HG03097 (cell line): ENCODE data around the gene CTSE.

Experiments used
- ATAC-seq: cut with Tn5 transposase; IDR thresholded peaks from one replicate; pipeline ENCODE4 v1.9.1; 2021; ENCODE audit not compliant: unreplicated experiment, low FRiP score

The CTSE gene

DNA sequence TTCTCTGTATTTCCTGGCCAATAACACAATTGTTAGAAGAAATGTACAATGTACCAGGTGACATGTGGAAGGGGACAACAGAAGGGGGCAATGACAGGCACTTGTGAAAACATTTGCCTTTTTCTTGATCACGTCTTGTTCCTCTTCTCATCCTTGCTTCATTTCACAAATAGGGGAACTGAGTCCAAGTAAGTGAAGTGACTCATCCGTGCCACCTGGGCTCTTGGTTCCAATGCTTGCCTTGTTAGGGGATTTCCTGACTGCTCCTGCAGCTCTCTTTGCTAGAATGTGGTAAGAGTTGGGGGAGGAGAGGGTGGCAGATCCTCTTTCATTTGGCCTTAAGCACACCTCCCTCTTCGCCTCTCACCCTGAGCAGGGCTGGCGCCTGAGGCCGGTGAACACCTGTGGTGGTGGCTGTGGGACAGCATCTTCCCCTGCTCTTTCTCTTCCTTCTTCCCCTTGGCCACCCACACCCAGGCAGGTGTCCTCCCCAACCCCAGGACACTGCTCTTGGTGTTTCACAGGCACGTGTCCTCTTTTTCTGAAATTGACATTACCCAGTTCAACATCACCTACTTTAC, 27.1 kb upstream of the CTSE start:
- peak; percentile 84 for ATAC-seq

- no peak for ATAC-seq
These were observed 26.4 kb upstream of the CTSE start for GRCh38 chr1:206049919-206050600.

DNA sequence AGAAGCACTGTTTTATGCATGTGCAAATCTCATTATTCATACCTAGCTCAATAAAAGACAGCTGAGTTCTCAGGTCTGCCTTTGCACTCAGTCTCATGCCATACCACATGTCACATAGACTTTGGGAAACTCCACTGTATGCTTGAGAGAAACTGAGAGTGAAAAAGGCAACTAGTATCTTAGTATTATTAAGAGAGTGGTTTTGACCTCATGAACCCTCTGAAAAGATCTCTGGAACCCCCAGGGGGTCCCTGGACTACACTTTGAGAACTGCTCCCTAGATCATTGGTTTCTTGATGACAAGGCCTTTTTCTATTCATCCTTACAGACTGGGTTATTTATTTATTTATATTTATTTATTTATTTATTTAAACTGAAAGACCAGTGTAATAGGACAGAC, 25.6 kb upstream of the CTSE start:
- peak; percentile 42 for ATAC-seq

DNA sequence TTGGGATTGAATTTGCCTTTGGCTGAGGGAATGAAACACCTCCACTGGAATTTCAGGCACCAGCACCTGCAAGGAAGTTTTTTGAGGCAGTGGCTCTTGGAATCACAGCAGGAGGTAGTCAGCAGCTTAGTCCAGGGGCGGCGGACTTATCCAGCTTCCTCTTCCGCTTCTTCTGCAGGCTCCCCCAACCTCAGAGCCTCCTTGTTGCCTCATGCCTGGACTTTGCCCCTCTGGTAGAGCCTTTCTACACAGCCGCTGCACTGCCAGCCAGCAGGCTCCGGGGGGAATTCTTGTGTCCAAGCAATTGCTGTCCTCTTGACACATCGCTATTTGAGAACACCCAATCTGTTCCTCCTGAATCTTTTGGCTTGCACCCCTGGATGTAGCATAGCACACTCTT, 24.9 kb upstream of the CTSE start:
- no peak for ATAC-seq

- no peak for ATAC-seq
These were observed 23.6 kb upstream of the CTSE start for GRCh38 chr1:206047271-206047670.

GRCh38 chr1:206041640-206042039, 17.9 kb upstream of the CTSE start:
- ATAC-seq: peak; percentile 44

DNA sequence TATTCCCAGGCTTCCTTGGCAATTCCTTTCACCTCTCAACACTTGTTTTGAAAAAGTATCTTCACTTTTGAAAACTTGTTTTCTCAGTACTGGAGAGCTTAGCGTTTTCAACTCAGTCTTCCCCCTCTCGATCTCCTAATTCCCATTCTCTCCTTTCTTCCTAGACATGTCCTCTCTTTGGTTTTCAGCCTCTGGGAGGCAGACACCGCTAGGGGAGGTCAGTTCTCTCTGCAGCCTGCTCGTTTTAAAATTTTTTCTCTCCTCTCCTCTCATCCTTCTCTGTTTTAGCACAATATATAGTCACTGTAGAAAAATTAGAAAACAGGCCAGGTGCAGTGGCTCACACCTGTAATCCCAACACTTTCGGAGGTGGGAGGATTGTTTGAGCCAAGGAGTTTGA, 16.6 kb upstream of the CTSE start:
- ATAC-seq: no peak

DNA sequence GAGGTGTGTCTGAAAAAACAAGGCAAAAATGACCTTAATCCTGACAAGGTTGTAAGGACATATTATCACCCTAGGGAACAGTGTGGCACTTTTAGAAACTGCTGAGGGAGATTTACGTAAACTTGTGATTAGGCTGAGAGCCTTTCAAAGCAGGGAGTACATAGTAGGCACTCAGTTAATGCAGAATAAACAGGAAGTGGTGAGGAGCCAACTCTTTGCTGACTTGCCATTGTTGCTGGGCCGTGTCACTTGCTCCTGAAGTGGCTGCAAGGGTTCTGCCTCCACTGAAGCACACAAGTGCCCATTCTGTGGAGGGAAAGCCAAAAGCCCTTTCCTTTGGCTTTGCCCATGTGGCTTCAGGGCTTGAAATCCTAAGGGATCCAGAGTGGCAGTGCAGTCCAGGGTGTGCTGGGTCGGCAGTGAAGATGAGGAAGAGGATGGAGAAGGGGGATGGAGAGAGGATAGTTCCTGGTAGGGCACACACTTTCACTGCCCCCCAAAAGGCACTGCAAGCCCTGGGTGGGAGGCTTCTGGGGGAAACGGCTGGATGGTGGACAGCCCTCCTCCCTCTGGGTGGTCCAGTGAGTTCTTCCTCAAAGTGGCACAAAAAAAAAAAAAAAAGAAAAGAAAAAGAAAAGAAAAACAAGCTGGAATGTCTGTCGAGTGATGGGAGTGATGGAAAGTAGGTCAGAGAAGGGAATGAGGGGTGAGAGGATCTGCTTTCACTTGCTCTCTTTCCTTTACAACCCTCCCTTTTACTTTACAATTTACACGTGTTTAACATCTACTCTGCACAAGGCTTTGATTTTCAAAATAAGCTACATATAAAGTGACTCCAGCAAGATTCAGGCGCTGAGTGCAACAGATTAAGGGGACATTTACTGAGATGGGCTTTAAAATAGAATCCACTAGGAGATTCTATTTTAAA, 15.6 kb upstream of the CTSE start:
- no peak for ATAC-seq

DNA sequence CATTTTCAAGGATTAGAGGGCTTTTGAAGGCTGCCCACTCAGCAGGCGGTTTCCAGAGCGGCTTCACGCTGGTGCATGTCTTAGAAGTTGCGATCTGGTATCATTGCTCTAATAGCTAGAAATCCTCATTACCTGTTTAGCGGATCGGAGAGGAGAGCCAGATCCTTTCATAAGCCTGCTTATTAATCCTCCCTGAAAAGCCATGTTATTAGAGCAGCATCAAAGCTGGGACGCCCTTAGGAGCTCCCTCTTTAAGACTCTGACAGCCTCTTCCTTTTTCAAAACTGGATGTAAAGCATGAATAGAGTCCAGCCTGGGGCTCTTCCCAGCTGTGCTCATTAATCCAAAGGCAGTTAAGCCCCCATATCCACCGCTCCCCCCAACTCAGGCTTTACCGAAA, 13.9 kb upstream of the CTSE start:
- ATAC-seq: no peak

DNA sequence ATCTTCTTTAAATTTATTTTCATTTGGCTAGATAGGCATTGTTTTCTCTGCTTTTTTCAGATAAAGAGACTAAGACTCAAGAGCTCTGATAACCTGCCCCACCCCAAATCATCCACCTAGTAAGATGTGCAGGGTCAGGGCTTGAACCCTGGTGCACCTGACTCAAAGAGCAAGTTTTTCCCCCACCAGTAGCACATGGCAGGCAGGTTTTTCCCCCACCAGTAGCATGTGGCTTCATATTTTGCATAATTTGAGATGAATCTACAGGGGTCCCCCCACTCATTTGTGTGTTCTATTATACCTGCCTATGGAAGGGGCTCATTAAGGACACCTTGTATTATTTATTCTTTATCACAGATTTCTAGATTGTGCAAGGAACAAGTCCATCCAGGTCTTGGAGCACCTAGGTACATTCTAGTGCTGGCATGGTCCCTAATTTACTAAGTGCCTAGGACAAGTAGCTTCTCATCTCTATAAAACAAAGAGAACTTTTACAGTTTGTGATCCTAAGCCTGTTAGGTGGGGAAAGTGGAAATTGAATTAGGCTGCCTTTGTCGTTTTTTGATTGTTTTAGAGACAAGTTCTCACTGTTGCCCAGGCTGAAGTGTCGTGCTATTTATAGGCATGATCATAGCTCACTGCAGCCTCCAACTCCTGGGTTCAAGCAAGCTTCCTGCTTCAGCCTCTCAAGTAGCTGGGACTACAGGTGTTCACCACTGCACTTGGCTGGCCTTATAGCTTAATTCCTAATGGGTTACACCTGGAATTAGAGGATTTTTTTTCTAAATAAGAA, 13.2 kb upstream of the CTSE start:
- ATAC-seq: no peak

DNA sequence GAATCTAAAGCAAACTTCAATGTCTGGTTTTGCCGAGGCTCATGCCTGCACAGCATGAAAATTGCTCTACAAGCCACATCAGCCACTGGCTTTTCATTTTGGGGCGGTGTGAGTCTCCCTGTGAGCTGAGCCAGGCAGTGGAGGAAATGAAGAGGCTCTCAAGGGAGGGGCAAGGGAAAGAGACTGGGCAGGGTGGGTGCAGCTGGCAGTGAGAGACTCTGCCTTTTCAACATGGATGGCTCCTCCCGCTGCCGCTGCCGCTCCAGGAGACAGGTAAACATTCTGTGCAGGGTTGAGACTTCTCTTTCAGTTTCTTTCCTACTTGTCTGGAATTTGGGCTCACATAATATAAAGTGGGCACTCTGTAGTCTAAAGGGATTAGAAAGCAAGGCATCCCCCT, 11.3 kb upstream of the CTSE start:
- ATAC-seq: no peak

- no peak for ATAC-seq
These were observed 8.9 kb upstream of the CTSE start for GRCh38 chr1:206032380-206033140.

DNA sequence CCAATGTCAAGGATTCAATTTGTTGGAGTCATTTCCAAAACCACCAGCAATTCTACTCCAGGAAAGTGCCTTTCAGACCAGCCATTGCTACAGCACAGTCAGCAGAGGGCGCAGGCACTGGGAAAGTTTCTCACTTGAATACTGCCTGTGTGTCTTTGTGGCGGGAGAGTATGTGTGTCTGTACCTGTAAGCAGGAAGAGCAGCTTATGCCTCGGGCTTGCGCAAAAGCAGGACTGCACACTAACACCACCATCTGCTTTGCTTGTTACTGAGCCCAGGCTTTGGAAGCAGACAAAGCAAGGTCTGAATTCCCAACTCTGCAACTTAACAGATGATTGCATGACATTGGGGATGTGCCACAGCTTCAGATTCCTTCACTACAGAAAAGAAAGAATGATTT, 7.0 kb upstream of the CTSE start:
- peak; percentile 65 for ATAC-seq

DNA sequence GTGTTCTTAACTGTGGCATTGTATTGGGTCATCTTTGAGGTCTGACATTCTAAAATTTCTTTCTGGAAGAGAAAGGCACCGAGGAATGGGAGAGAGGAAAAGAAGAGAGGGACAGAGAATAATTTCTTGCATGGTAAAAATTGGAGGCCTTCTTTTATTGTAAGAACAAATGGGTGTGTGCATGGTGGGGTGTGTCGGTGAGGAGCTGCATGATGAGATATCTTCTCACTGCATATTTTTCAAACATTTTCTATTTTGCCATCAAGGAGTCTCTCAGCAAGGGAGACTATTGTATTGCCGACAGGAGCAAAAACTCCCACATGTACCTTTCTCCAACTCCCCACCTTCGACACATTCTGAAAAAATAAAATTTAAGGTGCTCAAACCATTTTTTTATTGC, 6.5 kb upstream of the CTSE start:
- ATAC-seq: no peak

GRCh38 chr1:206029484-206029883, 5.8 kb upstream of the CTSE start:
- ATAC-seq: no peak

- ATAC-seq: no peak
These were observed 1.7 kb upstream of the CTSE start for GRCh38 chr1:206025283-206025820.

DNA sequence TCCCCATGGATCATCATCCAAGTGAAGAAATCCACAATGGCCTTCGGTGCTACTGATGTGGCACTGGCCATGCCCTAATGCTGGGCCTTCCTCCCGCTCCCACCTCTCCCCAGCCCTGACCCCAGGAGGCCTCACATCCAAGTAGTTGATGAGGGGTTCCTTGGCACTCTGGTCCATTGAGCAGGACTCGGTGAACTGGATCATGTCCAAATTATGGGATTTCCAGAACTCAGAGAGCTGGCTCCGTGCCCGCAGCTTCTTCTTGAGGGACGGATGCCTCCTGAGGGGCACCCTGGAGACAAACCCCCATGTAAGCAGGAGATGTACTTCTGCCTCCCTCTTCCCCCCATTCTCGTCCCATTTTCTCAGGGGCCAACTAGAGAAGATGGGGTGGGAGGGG, 929 bp downstream of the CTSE start:
- no peak for ATAC-seq

GRCh38 chr1:206021626-206022365, 1.9 kb downstream of the CTSE start:
- ATAC-seq: no peak

DNA sequence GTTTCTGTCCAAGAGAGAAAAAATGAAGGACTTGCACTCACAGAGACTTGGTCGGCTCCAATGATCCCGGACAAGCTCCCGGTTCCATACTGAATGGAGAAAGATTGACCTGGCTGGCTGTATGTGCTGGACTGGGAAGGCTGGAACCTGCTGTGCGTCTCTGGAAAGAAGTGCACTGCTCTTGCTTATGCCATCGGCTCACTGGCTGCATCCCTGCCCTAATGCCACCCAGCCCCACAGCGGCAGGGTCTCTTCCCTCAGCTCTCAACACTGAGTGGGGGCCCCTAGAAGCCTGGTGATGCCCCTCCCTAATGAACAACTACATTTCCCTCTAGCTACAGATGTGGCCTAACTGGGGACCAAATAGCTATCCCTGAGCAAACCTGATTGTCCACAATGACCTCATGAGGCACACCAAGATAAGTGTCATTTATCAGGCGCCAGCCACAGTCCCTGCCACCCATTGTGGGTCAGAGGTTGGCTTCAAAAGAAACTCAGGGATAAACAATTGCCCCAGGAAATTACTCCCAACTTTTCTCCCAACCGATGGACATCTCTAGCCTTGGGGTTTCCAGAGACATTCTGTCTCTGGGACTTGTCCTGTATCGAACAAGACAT, 2.6 kb downstream of the CTSE start:
- no peak for ATAC-seq
